ENCODE results near the gene RUFY1.

DNA sequence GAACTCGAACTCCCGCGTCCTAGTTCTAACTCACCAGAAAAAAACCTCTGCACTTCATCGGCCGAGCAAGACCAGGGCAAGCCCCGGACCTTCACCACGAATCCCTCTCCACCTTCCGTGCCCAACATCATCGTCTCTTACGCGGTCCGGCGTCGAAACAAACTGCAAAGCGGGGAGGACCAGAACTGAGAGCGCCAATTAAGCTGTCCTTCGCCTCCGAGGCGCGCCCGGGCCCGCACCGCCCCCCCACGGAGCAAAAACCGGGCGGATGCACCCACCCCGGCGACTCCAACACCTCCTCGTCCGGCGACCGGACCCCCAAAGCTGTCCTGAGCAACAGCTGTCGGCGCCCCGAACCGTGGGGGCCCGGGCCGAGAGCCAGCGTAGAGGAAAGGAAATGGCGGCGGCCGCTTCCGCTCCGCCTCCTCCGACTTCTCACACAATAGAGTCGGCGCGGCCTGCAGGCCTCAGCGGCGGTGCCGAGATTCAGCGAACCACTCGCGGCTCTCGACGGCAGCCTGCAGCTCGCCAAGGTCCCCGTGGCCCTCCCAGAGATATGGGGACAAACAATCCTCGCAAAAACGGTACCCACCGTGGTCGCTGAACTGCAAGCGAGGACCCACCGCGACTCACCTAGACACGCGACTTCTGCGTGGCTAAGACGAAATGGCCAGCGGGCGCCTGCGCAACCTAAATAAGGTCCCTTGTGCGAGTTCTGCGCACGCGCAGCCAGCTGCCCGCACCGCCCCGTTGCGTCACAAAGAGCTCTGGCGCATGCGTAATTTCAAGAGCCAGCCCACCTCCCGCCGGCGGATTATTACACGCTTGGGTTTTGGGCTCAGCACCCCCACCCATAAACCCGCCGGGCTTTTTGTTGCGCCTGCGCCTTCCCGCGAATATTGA lies 72.9 kb downstream of the RUFY1 start, which contains the start of gene HNRNPH1:
- TF ChIP-seq, protein P1, sequence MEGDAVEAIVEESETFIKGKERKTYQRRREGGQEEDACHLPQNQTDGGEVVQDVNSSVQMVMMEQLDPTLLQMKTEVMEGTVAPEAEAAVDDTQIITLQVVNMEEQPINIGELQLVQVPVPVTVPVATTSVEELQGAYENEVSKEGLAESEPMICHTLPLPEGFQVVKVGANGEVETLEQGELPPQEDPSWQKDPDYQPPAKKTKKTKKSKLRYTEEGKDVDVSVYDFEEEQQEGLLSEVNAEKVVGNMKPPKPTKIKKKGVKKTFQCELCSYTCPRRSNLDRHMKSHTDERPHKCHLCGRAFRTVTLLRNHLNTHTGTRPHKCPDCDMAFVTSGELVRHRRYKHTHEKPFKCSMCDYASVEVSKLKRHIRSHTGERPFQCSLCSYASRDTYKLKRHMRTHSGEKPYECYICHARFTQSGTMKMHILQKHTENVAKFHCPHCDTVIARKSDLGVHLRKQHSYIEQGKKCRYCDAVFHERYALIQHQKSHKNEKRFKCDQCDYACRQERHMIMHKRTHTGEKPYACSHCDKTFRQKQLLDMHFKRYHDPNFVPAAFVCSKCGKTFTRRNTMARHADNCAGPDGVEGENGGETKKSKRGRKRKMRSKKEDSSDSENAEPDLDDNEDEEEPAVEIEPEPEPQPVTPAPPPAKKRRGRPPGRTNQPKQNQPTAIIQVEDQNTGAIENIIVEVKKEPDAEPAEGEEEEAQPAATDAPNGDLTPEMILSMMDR (IDR thresholded peaks at IDR 0.05; ENCODE audit: insufficient read depth, low read length, poor library complexity, severe bottlenecking): no peak
- no peak for TF ChIP-seq EZH2phosphoT487 (conservative IDR thresholded peaks at IDR 0.05; ENCODE audit: low read length)
